ENCODE measurements around the gene RTKN.
"Not testable (repeated sequence)": the region's sequence is repeated elsewhere in the genome, so short reads cannot be mapped to it uniquely, and the experiment has no call there.

RTKN gene

GRCh38 chr2:74441690-74442482 is at the start of gene RTKN:
Gene RTKN (minus strand): TSS chr2:74441937. CDS start chr2:74441816, 121 bp downstream.
- no peak for DNase-seq

DNA sequence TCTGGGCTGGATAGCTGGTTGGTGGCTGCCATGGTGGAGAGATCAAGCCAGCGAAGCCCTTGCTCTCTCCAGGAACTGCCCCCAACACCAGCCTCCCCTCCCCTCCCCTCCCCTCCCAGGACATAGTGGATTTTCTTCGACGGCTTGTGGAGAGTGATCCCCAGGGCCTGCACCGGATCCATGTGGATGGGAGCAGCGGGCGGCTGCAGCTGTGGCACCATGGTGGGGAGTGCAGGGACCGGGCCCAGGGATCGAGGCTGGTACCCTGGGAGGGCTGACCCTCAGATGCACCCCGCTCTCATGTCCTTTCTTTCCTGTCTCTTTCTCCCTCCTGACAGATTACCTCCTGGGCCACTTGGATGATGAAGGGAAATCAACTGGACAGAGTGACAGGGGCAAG is 48.2 kb upstream of the RTKN start:
- no peak for DNase-seq

GRCh38 chr2:74488643-74489481 is 47.1 kb upstream of the RTKN start:
- no peak for DNase-seq

DNA sequence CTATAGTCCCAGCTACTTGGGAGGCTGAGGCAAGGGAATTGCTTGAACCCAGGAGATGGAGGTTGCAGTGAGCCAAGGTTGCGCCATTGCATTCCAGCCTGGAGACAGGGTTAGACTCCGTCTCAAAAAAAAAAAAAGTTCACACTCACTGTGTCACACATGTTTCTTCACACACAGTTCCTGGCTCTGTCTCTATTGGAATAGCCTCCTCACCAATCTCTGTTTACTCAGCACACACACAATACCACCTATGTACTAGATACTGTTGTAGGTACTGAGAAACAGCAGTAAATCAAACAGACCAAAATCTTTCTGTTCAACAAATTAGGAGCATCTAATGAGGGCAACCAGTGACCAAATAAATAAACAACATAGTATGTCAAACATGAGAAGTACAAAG is 44.4 kb upstream of the RTKN start:
- no peak for DNase-seq

DNA sequence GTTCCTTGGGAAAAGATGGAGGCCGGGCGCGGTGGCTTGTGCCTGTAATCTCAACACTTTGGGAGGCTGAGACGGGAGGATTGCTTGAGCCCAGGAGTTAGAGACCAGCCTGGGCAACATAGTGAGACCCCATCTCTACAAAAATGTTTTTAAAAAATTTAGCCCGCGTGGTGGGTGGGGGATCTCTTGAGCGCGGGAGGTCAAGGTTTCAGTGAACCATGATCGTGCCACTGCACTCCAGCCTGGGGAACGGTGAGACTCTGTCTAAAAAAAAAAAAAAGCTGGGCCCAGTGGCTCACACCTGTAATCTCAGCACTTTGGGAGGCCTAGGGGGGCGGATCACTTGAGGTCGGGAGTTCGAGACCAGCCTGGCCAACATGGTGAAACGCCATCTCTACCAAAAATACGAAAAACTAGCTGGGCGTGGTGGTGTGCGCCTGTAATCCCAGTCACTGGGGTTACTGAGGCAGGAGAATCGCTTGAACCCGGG is 42.0 kb upstream of the RTKN start:
- DNase-seq, result not testable (repeated sequence)

DNA sequence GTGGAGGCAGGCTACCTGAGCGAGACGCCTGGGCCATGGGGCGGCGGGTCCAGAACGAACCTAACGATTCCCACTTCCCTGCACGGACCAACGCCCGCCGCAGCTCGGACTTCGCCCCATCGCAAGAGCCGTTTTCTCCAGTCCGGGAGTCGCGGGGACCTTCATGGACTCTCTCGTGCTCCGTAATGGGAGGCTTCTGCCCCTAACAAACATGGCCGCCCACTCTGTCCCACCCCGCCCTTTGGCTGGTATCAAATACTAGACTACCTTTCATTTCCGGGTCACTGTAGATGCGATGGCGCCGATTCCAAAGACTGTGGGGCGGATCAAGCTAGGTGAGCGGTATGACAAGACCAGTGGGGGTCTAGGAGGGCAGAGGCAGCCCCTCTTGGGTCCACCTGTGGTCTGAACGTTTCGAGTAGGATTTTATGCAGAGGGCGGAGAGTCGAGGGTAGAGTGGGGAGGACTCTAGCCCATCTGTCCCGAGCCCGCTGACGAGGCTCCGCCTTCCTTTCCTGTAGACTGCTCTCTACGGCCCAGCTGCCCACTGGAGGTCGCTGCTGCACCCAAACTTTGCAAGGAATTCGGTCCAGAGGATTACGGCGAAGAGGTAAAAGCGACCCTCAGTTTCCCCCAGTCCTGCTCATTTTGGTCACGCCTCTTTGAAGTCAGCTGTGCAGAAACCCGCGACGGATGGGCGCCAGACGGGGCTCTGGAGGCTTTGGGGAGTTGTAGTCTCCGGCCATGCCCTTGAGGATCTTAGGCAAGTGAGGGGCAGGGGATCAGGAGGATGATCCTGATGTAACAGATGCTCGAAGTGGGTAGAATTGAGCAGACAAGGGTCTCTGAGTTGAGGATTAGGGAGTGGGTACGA is 41.3 kb upstream of the RTKN start, which contains the start of the genes CCDC142 and TTC31:
CCDC142 (minus strand) TSS at position 198 of the 874 bp plus-strand sequence; CDS start at position 37, 161 bp downstream.
TTC31 (plus strand) TSS at position 281 of the 874 bp plus-strand sequence; CDS start at position 296, 15 bp downstream.
- DNase-seq, result peak; percentile 96 to 97 (median 97)

DNA sequence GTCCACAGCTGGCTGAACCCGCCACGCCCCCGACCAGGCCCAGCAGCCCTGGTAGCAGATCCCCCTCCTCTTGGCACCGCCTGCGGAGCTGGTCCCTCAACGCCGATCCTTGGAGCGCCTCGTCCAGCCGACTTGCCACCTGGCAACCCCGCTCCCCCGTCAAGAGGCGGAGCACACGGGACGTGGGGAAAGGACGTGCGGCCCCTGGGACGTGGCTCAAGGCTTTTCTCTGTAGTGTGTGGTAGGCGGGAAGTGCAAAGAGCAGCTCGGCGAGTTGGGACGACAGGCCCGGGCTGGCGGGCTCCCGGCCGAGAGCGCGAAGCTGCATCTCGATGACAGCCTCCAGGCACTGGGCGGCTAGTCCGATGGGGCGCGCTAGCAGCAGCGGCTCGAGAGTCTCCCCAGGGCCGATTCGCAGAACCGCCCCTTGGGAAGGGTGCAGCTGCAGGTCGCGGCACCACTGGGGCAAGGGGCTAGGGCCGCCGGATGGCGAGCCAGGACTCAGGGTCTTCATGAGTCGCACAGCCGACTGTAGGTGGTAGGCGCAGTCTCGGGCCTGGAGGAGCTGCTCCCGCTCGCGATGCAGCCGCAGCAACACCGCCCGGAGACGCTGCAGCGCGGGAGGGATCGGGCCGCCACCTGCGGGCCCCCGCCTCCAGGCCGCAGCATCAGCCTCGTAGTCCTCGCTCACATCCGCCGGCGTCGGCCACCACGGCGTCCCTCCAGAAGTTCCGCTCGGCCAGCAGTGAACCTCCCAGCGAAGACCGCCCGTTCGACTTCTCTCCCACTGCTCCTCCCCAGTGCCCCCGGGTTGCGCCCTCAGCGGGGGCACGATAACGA is 40.4 kb upstream of the RTKN start:
- peak; percentile 62 to 68 (median 63) for DNase-seq

- DNase-seq, result peak; percentile 68 to 75 (median 72)
These were observed 39.7 kb upstream of the RTKN start for GRCh38 chr2:74481431-74481830.

- no peak for DNase-seq
These were observed 33.2 kb upstream of the RTKN start for GRCh38 chr2:74474899-74475298.

GRCh38 chr2:74474481-74474880 is 32.7 kb upstream of the RTKN start:
- DNase-seq, result no peak

DNA sequence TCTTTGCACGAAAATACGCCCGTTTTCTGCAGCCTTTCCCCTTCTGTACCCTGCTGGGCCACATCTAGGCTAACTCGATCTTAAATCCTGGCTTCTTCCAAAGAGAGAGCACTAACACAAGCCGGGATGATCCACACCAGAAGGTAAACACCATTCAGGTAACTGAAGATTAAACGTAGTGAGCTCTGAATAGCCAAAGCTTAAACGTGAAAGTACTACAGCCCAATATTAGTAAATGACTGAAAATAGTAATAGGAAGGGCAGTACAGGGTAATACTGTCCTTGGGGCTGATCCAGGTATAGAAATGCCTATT is 31.2 kb upstream of the RTKN start:
- DNase-seq, result no peak

GRCh38 chr2:74472086-74472944 is 30.6 kb upstream of the RTKN start, which contains the start of gene MRPL53:
Gene MRPL53 (minus strand): TSS chr2:74472680. CDS start chr2:74472660, 20 bp downstream.
- peak; percentile 95 to 97 (median 96) for DNase-seq

DNA sequence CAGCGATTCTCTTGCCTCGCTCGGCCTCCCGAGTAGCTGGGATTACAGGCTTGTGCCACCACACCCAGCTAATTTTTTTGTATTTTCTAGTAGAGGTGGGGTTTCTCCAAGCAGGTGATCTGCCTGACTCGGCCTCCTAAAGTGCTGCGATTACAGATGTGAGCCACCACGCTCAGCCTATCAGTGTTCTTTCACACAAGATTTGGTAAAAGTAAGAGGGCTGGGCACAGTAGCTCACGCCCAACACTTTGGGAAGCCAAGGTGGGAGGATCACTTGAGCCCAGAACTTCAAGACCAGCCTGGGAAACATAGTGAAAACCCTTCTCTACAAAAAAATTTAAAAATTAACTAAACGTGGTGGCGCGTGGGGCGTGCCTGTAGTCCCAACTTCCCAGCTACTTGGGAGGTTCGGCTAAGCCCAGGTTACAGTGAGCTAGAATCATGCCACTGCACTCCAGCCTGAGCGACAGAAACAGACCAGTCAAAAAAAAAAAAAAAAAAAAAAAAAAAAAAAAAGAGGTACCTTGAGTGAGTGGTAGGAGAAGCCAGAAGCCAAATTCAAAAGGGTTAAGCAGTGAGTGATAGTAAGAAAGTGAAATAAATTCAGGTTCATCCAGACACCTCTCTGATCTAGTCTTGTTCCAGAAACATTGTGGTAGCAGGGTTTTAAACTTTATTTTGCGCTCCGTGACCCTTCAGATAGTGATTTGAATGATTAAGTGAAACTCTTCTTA is 29.8 kb upstream of the RTKN start:
- no peak for DNase-seq

GRCh38 chr2:74470742-74471141 is 29.0 kb upstream of the RTKN start:
- not testable (repeated sequence) for DNase-seq

- peak in 1 of 3 donors; percentile 36 for DNase-seq
These were observed 22.7 kb upstream of the RTKN start for GRCh38 chr2:74464406-74464805.

DNA sequence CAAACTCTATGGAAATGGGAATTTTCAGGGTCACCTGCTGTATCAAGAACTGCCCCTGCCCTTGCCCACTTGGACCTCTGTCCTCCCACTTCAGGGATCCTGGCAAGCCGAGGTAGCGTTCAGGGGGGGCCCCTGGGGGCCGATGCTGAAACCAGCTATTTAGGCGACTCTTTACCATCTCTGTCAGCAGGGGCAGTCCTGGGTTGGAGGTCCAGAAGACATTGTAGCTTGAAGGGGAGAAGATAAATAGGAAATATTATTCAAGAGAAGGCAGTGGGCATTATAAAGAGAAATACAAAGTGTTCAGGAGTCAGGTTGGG is 21.0 kb upstream of the RTKN start:
- DNase-seq, result no peak

- no peak for DNase-seq
These were observed 20.5 kb upstream of the RTKN start for GRCh38 chr2:74462054-74462785.

DNA sequence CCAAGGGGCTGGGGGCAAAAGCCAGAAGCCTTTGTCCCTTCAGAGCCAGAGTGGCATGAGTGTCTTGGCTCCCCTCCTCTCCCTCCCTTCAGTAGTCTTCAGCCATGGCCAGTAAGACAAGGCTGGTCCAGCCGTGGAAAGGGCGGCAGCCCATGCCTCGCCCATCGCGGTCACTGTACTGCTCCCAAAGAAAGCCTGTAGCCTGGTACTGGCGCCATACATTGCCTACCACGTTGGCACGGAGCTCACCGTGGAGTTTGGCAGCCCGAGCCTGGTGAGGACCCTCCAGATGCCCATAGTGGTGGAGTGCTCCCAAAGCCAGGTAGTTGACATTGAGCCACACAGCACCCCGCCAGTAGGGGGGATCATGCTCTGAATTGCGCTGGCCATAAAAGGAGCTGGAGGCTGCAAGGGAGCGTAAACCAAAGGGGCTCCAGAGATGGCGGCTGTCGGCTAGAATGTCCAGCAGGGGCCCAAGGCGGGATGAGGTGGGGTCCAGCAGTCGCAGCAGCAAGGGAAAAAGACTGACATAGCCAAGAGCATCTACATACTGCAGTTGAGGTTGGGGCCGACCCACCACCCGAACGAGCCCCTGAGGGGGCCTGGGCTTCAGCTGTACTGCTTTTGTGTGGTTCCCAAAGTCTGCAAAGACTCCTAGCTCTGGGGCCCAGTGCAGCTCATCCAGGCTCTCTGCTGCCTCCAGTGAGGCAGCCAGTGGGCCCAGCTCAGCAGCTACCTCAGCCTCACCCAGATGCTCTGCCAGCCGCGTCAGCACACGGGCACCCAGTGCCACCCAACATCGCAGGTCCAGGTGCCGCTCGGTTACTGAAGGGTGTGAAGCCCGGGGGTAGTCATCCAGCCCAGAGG is 19.7 kb upstream of the RTKN start:
- DNase-seq, result no peak

Data from suppressor macrophage treated with lipopolysaccharide for 1 hour (primary cell).